SK-N-SH treated with all-trans-retinoic acid at 6 μM for 48 hours (cell line): ENCODE results near the gene SKP1.

ENCODE experiments used
- ARNTL ChIP-seq: fragments of 450-650 bp; formaldehyde crosslinking; IDR thresholded peaks from 2 replicates; pipeline ENCODE4 v1.5.0; 2020; ENCODE audit warnings: low read depth, mild to moderate bottlenecking, moderate library complexity, borderline replicate concordance
- BACH2 ChIP-seq: fragments of 250-450 bp; sonication (Bioruptor Pico); IDR thresholded peaks from 2 replicates; pipeline ENCODE4 v1.9.0; 2021; ENCODE audit warnings: mild to moderate bottlenecking, borderline replicate concordance
- CREB5 ChIP-seq: fragments of 250-450 bp; sonication (Bioruptor Pico); IDR thresholded peaks from 2 replicates; pipeline ENCODE4 v1.5.1; 2020; ENCODE audit warnings: low read depth, mild to moderate bottlenecking, moderate library complexity
- CSDC2 ChIP-seq: fragments of 250-450 bp; sonication (Bioruptor Pico); IDR thresholded peaks from 2 replicates; pipeline ENCODE4 v1.5.0; 2020; ENCODE audit warnings: mild to moderate bottlenecking, moderate library complexity
- GLIS3 ChIP-seq: fragments of 250-450 bp; sonication (Bioruptor Pico); IDR thresholded peaks from 2 replicates; pipeline ENCODE4 v1.5.0; 2020; ENCODE audit warnings: mild to moderate bottlenecking, moderate library complexity
- ISL1 ChIP-seq: fragments of 250-450 bp; sonication (Bioruptor Pico); IDR thresholded peaks from 2 replicates; pipeline ENCODE4 v2.1.2; 2022; ENCODE audit warnings: mild to moderate bottlenecking, moderate library complexity
- TCF4 ChIP-seq: fragments of 250-450 bp; sonication (Bioruptor Pico); IDR thresholded peaks from 2 replicates; pipeline ENCODE4 v1.8.0; 2021; ENCODE audit warnings: mild to moderate bottlenecking, moderate library complexity, borderline replicate concordance
- ZC3H10 ChIP-seq: fragments of 250-450 bp; sonication (Bioruptor Pico); IDR thresholded peaks from 2 replicates; pipeline ENCODE4 v1.5.1; 2021; ENCODE audit warnings: mild to moderate bottlenecking, moderate library complexity
- ZFP30 ChIP-seq: fragments of 450-650 bp; formaldehyde crosslinking; IDR thresholded peaks from 2 replicates; pipeline ENCODE4 v1.5.0; 2022; ENCODE audit warnings: mild to moderate bottlenecking, moderate library complexity
- ZNF8 ChIP-seq: fragments of 450-650 bp; formaldehyde crosslinking; IDR thresholded peaks from 2 replicates; pipeline ENCODE4 v1.5.0; 2020; ENCODE audit warnings: mild to moderate bottlenecking, moderate library complexity
- TF ChIP-seq, protein P1 (sequence below): fragments of 250-450 bp; sonication (Bioruptor Pico); IDR thresholded peaks from 2 replicates; pipeline ENCODE4 v1.8.0; 2020; ENCODE audit warnings: mild to moderate bottlenecking, moderate library complexity, borderline replicate concordance
- TF ChIP-seq, protein P2 (sequence below): fragments of 250-450 bp; sonication (Bioruptor Pico); IDR thresholded peaks from 2 replicates; pipeline ENCODE4 v1.8.0; 2021; ENCODE audit warnings: low read depth, mild to moderate bottlenecking, moderate library complexity, borderline replicate concordance

- TF ChIP-seq, protein P1, sequence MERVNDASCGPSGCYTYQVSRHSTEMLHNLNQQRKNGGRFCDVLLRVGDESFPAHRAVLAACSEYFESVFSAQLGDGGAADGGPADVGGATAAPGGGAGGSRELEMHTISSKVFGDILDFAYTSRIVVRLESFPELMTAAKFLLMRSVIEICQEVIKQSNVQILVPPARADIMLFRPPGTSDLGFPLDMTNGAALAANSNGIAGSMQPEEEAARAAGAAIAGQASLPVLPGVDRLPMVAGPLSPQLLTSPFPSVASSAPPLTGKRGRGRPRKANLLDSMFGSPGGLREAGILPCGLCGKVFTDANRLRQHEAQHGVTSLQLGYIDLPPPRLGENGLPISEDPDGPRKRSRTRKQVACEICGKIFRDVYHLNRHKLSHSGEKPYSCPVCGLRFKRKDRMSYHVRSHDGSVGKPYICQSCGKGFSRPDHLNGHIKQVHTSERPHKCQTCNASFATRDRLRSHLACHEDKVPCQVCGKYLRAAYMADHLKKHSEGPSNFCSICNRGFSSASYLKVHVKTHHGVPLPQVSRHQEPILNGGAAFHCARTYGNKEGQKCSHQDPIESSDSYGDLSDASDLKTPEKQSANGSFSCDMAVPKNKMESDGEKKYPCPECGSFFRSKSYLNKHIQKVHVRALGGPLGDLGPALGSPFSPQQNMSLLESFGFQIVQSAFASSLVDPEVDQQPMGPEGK (CRISPR knock-in tag) = no peak
- TF ChIP-seq ARNTL (CRISPR knock-in tag) = no peak
- TF ChIP-seq TCF4 (CRISPR knock-in tag) = no peak
- TF ChIP-seq ZFP30 (CRISPR knock-in tag) = no peak
- no peak for TF ChIP-seq ZC3H10 (CRISPR knock-in tag)
- no peak for TF ChIP-seq CSDC2 (CRISPR knock-in tag)
- TF ChIP-seq ISL1 (CRISPR knock-in tag) = no peak
- TF ChIP-seq CREB5 (CRISPR knock-in tag) = no peak
- TF ChIP-seq GLIS3 (CRISPR knock-in tag) = no peak
- no peak for TF ChIP-seq BACH2
- TF ChIP-seq ZNF8 (CRISPR knock-in tag) = no peak
- TF ChIP-seq, protein P2, sequence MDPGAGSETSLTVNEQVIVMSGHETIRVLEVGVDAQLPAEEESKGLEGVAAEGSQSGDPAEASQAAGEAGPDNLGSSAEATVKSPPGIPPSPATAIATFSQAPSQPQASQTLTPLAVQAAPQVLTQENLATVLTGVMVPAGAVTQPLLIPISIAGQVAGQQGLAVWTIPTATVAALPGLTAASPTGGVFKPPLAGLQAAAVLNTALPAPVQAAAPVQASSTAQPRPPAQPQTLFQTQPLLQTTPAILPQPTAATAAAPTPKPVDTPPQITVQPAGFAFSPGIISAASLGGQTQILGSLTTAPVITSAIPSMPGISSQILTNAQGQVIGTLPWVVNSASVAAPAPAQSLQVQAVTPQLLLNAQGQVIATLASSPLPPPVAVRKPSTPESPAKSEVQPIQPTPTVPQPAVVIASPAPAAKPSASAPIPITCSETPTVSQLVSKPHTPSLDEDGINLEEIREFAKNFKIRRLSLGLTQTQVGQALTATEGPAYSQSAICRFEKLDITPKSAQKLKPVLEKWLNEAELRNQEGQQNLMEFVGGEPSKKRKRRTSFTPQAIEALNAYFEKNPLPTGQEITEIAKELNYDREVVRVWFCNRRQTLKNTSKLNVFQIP (CRISPR knock-in tag) = no peak
Observed at GRCh38 chr5:134153657-134154056, 23.1 kb downstream of the SKP1 start.
